ENCODE data around the gene ADI1.

DNA sequence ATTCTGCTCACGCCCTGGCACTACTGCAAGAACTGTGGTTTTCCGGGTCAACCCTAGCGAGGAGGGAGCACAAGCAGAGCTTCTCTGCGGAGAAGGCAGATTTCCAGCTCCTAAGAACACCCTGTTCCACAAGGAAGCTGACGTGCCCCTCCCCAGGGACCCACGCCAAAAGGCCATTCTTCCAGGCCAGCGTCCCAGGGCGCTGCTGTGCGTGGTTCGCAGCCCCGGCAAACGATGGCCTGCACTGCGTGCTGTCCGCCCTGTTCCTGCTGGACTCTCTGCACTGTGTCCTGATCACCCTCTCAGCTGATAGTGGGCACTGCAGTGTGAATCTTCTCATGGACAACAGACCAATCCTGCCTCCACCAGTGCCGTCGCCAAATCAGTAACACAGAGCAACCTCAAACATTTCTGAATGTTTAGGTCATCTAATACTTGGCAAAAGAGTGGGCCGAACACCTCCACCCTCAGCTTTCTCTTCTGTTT lies 49.1 kb downstream of the ADI1 start:
- TF ChIP-seq, protein P1, sequence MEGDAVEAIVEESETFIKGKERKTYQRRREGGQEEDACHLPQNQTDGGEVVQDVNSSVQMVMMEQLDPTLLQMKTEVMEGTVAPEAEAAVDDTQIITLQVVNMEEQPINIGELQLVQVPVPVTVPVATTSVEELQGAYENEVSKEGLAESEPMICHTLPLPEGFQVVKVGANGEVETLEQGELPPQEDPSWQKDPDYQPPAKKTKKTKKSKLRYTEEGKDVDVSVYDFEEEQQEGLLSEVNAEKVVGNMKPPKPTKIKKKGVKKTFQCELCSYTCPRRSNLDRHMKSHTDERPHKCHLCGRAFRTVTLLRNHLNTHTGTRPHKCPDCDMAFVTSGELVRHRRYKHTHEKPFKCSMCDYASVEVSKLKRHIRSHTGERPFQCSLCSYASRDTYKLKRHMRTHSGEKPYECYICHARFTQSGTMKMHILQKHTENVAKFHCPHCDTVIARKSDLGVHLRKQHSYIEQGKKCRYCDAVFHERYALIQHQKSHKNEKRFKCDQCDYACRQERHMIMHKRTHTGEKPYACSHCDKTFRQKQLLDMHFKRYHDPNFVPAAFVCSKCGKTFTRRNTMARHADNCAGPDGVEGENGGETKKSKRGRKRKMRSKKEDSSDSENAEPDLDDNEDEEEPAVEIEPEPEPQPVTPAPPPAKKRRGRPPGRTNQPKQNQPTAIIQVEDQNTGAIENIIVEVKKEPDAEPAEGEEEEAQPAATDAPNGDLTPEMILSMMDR (IDR thresholded peaks at IDR 0.05) = no peak
- no peak for TF ChIP-seq POLR2A (IDR thresholded peaks at IDR 0.05)

All from body of pancreas (tissue), 4 donors.